Activated CD8-positive, alpha-beta memory T cell treated with anti-CD3 and anti-CD28 coated beads, Interleukin-2, amount 50 U/mL, for 24 hours (primary cell): ENCODE data around the gene ANKFN1.

Experiments used
- DNase-seq: peaks from one replicate; pipeline ENCODE4 v3.0.0-alpha.2; 2020; ENCODE audit errors: extremely low read depth

ANKFN1 gene

GRCh38 chr17:56152874-56153602, at the start of gene ANKFN1:
ANKFN1 (plus strand) TSS chr17:56153475; CDS start chr17:56212668, 59,193 bp downstream.
- no peak for DNase-seq

GRCh38 chr17:56108811-56109284, 44.4 kb upstream of the ANKFN1 start:
- no peak for DNase-seq

DNA sequence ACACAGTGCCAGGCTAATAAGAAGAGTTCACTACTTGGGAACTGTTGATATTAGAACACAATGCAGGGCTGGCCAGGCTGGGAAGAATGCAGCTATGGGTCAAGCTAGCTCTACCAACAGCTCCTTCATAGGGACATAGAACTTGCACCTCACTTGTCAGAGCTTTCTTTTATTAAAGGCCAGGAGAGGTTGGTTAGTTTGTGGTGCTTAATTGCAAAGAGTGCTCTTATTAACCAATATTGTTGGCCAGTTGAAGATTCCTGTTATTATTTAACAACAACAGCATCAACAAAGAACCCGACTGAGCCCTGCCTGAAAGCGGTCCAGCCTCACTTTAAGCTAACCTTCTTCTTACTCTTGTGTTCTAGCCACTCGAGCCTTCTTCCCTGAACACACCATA, 43.4 kb upstream of the ANKFN1 start:
- DNase-seq, result no peak

GRCh38 chr17:56110463-56111135, 42.7 kb upstream of the ANKFN1 start:
- DNase-seq, result no peak

DNA sequence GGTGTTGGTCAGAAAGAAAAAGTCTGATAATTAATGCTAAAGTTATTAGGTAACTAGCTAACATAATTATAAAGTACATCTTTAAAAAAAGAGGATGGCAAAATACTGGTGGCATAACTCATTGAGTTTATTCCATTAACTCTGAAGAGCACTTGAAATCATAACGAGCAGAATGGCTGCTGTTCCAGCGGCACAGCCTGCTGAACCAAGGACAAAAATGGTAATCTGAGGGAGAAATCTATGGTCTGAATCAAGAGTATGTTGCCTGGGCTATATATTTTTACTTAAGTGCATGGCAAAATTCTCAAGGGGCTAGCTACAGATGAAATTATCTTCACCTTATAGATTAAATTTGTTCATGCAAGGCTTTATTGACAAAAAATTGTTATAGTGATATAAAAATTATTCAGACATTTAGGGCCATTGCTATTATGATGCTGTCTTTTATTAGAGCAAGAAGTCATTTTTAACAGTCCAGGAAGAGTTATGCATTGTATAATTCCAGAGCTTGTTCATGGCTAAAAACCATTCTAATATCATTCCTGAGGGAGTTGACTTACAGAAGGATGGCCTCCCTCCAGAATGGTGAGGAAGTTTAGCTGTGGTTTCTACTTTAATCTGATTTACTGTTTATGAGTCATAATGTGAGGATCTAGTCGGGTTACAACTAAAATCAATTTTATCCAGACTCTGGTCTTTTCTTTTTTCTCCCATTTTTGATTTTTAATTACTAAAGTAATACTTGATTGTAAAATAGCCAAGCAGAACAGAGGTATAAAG, 41.4 kb upstream of the ANKFN1 start:
- DNase-seq, result no peak

DNA sequence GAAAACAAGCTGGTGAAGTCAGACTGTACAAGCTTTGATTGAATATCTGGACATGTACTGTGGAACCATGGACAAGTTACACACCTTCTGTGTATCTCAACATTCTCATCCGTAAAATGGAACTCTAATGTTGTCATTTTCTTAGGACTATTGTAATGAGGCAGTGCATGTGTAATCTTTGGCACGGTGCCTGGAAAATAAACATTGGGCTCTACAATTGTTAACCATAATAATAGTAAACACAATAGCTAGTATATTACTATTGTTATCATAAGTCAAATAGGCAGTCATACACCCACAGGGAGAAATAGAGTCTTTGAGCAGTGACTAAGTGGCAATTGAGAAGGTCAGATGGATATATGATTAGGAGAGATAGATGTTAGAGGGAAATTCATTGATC, 39.8 kb upstream of the ANKFN1 start:
- no peak for DNase-seq

DNA sequence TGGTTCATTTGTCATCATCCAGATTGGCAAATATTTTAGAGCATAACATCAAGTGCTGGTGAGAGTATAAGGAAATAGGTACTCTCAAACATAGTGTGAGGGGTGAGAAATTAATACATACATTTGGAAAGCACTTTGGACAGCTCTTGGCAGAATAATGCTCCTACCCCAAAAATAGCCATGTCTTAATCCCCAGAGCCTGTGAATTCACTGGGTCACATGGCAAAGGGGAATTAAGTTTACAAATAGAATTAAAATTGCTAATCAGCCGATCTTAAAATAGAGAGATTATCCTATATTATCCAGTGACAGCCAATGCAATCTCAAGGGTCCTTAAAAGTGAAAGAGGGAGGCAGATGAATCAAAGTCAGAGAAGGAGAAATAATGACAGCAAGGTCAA, 38.8 kb upstream of the ANKFN1 start:
- no peak for DNase-seq

DNA sequence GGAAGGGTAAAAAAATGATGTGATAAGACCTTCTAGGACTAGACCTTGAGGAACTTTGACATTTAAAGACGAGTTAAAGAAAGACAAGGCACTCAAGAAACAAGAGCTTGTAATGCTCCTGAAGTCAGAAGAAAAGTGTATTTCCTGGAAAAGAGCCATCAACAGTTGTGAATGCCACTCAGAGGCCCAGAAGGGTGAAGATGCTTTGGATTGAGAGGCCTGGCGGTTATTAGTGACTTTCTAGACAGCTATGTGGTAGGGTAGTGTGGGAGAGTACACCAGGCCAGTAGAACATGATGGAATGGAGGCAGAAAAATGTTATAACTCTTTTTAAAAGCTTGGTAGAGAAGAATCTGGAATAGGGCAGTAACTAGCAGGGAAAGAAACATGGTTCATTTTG, 34.1 kb upstream of the ANKFN1 start:
- no peak for DNase-seq

- DNase-seq, result no peak
Observed at GRCh38 chr17:56119936-56120335, 33.3 kb upstream of the ANKFN1 start.

DNA sequence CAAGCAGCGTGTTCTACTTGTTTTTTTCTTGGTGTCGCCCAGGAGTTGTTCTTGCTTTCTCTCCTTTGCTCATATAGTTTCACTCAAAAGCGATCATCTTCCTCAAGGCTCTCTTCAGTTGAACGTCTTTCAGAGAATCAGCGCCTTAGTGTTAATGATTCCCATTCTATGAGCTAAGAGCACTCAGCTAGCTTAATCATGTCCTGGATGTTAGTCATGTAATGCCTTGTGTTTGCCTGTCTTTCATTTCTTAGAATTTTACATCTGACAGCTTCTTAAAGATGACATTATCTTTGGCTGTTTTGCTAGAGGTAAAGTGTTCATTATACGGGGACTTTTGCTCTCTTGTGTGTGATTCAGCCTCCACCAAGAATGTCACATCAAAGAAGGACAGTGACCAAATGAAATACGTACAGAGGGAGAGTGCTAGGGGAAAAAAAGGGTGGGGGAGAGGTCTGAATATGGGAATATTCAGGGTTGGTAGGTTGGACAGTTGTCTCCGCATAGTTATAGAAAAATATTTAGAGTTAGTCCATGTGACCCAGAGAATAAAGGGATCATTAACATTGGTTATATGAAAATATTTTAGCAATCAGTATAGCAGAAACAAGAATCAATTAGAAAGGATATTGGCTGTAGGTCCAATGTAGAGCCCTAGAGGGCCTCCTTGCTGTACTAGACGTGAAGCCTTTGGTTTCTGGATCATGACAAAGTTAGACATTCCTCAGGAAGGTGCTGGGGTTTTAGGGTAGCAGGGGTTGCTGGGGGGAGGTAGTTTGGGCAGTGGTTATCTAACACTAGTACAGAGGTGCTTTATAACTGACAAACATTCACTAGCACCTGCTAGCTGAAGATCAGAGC, 31.9 kb upstream of the ANKFN1 start:
- DNase-seq, result no peak

DNA sequence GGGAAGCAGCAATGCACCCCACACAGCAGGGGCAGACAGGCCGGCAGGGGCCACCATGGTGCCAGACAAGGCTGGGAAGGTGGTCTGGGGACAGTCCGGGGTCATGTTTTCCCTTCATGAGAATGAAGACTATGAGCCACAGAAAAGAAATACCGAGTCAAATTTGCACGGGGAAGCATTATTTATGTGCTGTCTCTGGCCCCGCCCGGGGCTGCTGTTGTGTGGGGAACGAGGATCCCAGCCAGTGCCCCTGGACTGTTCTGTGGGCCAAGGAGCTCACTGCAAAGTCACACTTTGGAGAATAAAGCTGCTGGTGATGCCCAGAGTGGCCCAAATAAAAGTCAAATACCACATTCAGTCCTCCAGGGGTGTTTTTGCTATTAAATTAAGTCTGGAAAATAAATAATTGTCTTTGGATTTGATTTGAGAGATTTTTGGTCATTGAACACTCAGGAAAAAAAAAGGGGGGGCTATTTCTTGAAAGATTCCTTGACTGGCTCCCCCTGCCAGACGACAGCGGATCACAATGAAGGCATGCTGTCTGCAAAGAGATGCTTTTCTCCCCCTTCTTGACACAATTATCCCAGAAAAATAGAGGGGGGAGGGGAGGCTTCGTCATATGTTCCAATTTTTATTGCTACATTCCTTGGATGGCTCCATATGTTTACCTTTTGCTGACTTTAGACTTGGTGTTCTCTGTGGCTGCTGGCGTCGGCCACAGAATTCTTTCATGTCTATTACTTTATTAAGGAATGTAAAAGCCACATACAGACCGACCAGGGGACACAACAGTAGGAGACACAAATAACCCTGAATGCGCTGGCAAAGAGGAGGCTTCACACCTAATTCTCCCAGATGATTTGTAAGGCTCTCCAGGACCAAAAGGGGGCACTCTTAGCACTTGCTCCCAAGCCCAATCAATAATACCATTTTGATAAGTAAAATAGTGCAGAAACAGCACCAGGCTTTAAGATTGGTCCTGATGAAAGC, 27.1 kb upstream of the ANKFN1 start:
- no peak for DNase-seq

- DNase-seq, result no peak
Observed at GRCh38 chr17:56130026-56130425, 23.2 kb upstream of the ANKFN1 start.

DNA sequence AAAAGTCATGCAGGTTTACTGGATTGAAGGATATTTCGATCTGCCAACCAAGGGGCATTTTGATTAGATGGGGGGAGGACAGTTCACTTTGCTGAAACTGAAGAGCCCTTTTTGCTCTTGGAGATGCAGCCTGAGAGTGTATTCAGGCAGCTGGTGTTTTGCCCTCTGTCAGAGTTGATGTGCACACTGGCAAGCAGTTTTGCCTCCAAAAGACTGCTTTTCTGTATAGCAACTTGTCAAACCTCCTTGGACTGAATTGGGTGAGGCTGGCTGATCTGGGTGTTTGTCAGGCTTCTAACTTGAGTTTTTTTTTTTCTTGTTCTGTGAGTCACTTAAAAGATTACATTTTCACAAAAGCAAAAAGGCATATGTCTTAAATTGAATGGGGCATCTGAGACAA, 22.6 kb upstream of the ANKFN1 start:
- DNase-seq, result no peak

DNA sequence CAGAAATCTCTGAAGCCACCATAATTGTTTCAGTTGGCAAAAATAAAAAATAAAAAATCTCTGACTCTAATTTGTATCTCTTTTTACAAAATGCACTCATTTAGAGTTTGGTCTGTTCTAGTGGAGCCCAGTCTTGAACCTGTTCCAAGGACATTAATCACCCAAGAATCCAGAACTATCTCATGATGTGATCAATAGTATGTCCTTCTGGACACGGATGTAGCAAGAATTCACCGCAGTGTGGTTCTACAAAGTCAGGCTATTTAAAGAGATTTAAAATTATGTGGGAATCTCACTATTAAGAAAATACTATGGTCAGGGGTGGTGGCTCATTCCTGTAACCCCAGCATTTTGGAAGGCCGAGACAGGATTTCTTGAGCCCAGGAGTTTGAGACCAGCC, 21.8 kb upstream of the ANKFN1 start:
- no peak for DNase-seq

DNA sequence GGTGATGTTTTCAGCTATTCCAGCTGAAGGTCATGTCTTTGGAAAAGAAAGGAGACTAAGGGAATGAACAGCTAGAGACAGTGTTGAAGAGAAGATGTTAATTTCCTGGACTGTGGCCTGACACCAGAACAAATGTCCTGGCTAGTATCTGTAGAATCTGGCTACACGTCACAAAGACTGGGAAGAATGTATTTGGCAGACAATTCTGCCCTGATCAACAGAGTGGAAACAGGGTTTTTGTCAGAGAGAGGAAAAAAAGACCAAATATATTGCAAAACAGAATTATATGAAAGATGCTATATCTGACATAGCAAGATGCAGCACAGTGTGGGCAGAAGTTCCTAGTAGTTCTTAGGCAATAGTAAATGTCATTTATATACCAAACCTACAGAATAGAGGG, 17.0 kb upstream of the ANKFN1 start:
- no peak for DNase-seq

DNA sequence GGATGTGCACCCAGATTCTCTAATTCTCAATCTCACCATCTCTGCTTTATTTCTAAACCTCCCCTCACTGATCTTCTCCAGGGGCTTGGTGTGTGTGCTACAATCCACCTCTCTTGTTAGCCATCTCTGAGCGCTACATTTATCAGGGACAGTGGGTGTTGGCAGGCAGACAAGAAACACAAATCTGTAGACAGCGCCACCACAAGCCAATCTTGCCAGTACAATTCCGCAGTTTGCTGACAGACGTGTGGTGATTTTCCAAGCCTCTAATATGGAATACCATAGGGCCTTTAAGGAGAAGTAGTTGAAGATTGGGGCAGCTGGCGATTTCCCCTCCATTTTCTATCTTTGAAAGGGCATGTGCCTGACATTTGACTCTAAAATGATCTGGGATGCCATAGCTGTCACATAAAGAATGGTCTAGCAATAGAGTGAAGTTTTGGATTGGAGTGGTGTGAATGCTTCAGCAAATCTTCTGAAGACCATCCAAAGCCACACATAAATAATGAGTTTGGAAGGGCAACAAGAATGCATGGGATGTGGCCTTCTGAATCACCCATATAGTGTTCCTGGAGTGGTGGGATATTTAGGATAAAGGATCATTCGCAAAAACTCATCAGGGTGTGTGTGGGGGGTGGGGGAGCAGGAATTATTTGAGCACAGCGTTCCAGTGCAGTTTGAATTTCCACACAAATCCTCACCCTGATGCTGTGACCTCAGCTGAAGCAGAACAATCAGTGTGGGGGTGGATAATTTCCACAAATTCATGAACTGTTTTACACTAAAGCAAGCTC, 12.0 kb upstream of the ANKFN1 start:
- no peak for DNase-seq

DNA sequence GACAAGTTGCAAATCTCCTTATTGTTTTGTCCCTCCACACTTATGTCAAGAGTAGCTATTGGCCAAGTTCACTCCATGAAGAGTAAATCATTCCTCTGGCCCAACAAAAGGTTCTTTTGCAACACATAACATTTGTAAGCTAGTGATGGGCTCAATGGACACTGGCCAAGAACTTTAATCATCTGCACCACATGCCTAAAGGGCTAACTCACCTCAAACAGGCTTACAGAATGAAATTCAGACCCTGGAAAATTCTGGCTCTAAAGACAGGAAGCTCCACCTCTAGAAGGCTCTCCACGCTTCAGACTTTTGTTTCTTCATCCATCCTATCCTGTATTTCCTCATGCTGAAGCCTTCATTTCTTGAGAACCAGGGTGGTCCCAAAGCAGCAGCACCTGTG, 10.9 kb upstream of the ANKFN1 start:
- DNase-seq, result no peak

DNA sequence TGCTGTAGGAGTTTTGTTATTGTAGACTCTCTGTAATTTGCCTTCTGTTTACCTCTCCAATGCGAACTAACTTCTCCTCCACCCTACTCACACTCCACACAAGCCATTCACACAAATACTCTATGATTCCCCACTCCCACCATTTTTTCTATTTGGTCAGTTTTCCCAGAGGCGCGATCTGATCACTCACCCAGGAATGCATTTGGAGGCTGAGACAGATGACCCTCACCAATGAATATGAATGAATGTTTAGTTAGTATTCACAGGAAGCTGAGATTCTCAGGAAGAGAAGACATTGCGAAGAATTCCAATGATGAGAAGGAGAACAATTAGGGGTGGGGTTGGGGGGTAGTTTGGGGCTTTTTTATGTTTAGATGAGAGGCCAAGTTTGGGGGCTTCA, 10.5 kb upstream of the ANKFN1 start:
- no peak for DNase-seq

GRCh38 chr17:56144223-56144622, 9.1 kb upstream of the ANKFN1 start:
- DNase-seq, result no peak

- DNase-seq, result no peak
Observed at GRCh38 chr17:56146534-56146933, 6.7 kb upstream of the ANKFN1 start.
